SK-N-SH (cell line): ENCODE measurements around the gene TMEM161B. TPM values are rescaled to one million over a fixed set of nuclear protein-coding genes. Genes with fewer than 3 reads are reported as not detected.

Experiments used
- CTCF ChIA-PET: fragments of 300-600, 350-600 bp; formaldehyde crosslinking; extraction: SDS; loops from one replicate; lab custom pipeline; 2021; lab: Yijun Ruan, JAX
- POLR2A ChIA-PET: fragments of 350-600 bp; sonication (Branson Sonifier 250); formaldehyde crosslinking; extraction: SDS; loops from one replicate; lab custom pipeline; 2020; ENCODE audit warnings: antibody characterized with exemption, inconsistent platforms; lab: Yijun Ruan, JAX
- DNase-seq: peaks from one replicate; pipeline ENCODE4 v3.0.0; 2012
- H2AFZ ChIP-seq: fragments of 200-600 bp; sonication (generic); 2 replicates; pipeline ENCODE4 v1.8.1; 2016; ENCODE audit warnings: antibody characterized with exemption, mild to moderate bottlenecking, low read depth
- H3F3A ChIP-seq: fragments of 200-600 bp; sonication (generic); replicated peaks from 2 replicates; pipeline ENCODE3; 2016; ENCODE audit warnings: antibody characterized with exemption, mild to moderate bottlenecking; ENCODE audit not compliant: insufficient read depth
- H3K27ac ChIP-seq, 2 experiments: fragments of 200-500 bp in 1 of 2; fragments of 200-600 bp in 1 of 2; sonication (Bioruptor generic) in 1 of 2; sonication (generic), shearing (Covaris generic) in 1 of 2; 2 replicates each; pipeline versions ENCODE4 v1.5.1 to v1.6.1; 2014 to 2016; ENCODE audit warnings: low read depth in 2 of 2, inconsistent platforms in 1 of 2, low read length in 1 of 2, mild to moderate bottlenecking in 1 of 2, mixed read lengths in 1 of 2
- H3K27me3 ChIP-seq: fragments of 200-600 bp; sonication (generic), shearing (Covaris generic); 2 replicates; pipeline ENCODE4 v1.6.1; 2016; ENCODE audit warnings: mixed run types; ENCODE audit not compliant: insufficient read depth
- H3K36me3 ChIP-seq, 2 experiments: fragments of 200-500 bp in 1 of 2; fragments of 200-600 bp in 1 of 2; sonication (Bioruptor generic) in 1 of 2; sonication (generic) in 1 of 2; replicated peaks in 1 of 2; 2 replicates each; pipeline versions ENCODE3 to v1.5.1; 2014 to 2016; ENCODE audit warnings: low read length in 1 of 2, mild to moderate bottlenecking in 1 of 2; ENCODE audit not compliant: insufficient read depth in 2 of 2, control insufficient read depth in 1 of 2
- H3K4me1 ChIP-seq, 2 experiments: fragments of 200-500 bp in 1 of 2; fragments of 200-600 bp in 1 of 2; sonication (Bioruptor generic) in 1 of 2; sonication (generic), shearing (Covaris generic) in 1 of 2; 2 replicates each; pipeline versions ENCODE4 v1.5.1 to v1.6.1; 2014 to 2016; ENCODE audit warnings: low read depth in 1 of 2, low read length in 1 of 2, mixed run types in 1 of 2; ENCODE audit not compliant: insufficient read depth in 2 of 2, control insufficient read depth in 1 of 2
- H3K4me2 ChIP-seq: fragments of 200-600 bp; sonication (generic), shearing (Covaris generic); 2 replicates; pipeline ENCODE4 v1.6.1; 2017; ENCODE audit warnings: mixed run types
- H3K4me3 ChIP-seq, 2 experiments: fragments of 200-500 bp in 1 of 2; fragments of 200-600 bp in 1 of 2; sonication (Bioruptor generic) in 1 of 2; sonication (generic), shearing (Covaris generic) in 1 of 2; 2 replicates each; pipeline versions ENCODE4 v1.5.1 to v1.8.1; 2014 to 2016; ENCODE audit warnings: low read depth in 2 of 2, inconsistent platforms in 1 of 2, low read length in 1 of 2, mild to moderate bottlenecking in 1 of 2, mixed read lengths in 1 of 2, moderate library complexity in 1 of 2
- H3K79me2 ChIP-seq: fragments of 200-600 bp; sonication (generic); 2 replicates; pipeline ENCODE4 v1.8.1; 2017; ENCODE audit warnings: mild to moderate bottlenecking; ENCODE audit not compliant: insufficient read depth
- H3K9ac ChIP-seq: fragments of 200-600 bp; sonication (generic); 2 replicates; pipeline ENCODE4 v1.6.1; 2017; ENCODE audit warnings: mixed run types
- H3K9me2 ChIP-seq: fragments of 200-600 bp; sonication (generic); 2 replicates; pipeline ENCODE4 v1.6.1; 2017; ENCODE audit warnings: mixed run types
- H3K9me3 ChIP-seq: fragments of 200-600 bp; sonication (generic); 2 replicates; pipeline ENCODE4 v1.6.1; 2017; ENCODE audit warnings: mixed run types, mild to moderate bottlenecking, moderate library complexity
- H4K20me1 ChIP-seq: fragments of 200-600 bp; sonication (generic); 2 replicates; pipeline ENCODE4 v1.6.1; 2017; ENCODE audit warnings: mild to moderate bottlenecking, mixed run types; ENCODE audit not compliant: insufficient read depth
- CHD2 ChIP-seq: fragments of 150-350 bp; IDR thresholded peaks from 2 replicates; pipeline ENCODE4 v1.6.1; 2018; ENCODE audit warnings: low read length; ENCODE audit not compliant: partially characterized antibody
- EZH2phosphoT487 ChIP-seq: fragments of 200-600 bp; sonication (generic); IDR thresholded peaks from 2 replicates; pipeline ENCODE4 v1.6.1; 2017; ENCODE audit warnings: low read depth, mixed run types, mild to moderate bottlenecking, antibody characterized with exemption, moderate library complexity, borderline replicate concordance
- FOXM1 ChIP-seq: IDR thresholded peaks from 2 replicates; pipeline ENCODE4 v1.4.0; 2012; ENCODE audit warnings: low read depth, mild to moderate bottlenecking
- GABPA ChIP-seq: IDR thresholded peaks from 2 replicates; pipeline ENCODE4 v1.4.0; 2012; ENCODE audit warnings: low read depth, mild to moderate bottlenecking
- GATA2 ChIP-seq: sonication (generic); formaldehyde crosslinking; IDR thresholded peaks from 2 replicates; pipeline ENCODE4 v1.5.0; 2020; ENCODE audit warnings: mild to moderate bottlenecking, missing genetic modification reagents
- MXI1 ChIP-seq: IDR thresholded peaks from 2 replicates; pipeline ENCODE4 v1.6.1; 2012; ENCODE audit warnings: mild to moderate bottlenecking, low read depth, low read length, improper control_type of control experiment
- NRF1 ChIP-seq: IDR thresholded peaks from 2 replicates; pipeline ENCODE4 v1.6.1; 2012; ENCODE audit warnings: low read depth, mild to moderate bottlenecking, low read length
- POLR2AphosphoS5 ChIP-seq: IDR thresholded peaks from 2 replicates; pipeline ENCODE4 v1.6.1; 2012; ENCODE audit warnings: low read depth, low read length
- RAD21 ChIP-seq: IDR thresholded peaks from 2 replicates; pipeline ENCODE4 v1.6.1; 2012; ENCODE audit warnings: mild to moderate bottlenecking, low read length
- RXRA ChIP-seq: IDR thresholded peaks from 2 replicates; pipeline ENCODE4 v1.4.0; 2012; ENCODE audit warnings: low read depth, mild to moderate bottlenecking, borderline replicate concordance
- SIN3A ChIP-seq: IDR thresholded peaks from 2 replicates; pipeline ENCODE4 v1.6.1; 2012; ENCODE audit warnings: low read depth, mild to moderate bottlenecking, low read length, moderate library complexity, borderline replicate concordance
- SMC3 ChIP-seq: IDR thresholded peaks from 2 replicates; pipeline ENCODE4 v1.6.1; 2012; ENCODE audit warnings: low read depth, low read length, improper control_type of control experiment
- TAF1 ChIP-seq: IDR thresholded peaks from 2 replicates; pipeline ENCODE4 v1.6.1; 2012; ENCODE audit warnings: low read depth, mild to moderate bottlenecking, low read length, moderate library complexity, borderline replicate concordance
- WGBS: methylation state at CpG from one replicate; pipeline ENCODE4 v1.1.6; 2017; ENCODE audit warnings: low lambda C conversion rate; 5-methylcytosine and 5-hydroxymethylcytosine counted together
- polyA plus RNA-seq, 3 experiments: library from polyadenylated mRNA; depleted of rRNA; stranded (reverse); fragments of >200 nt; gene quantifications; 2 replicates each; pipeline ENCODE4 v1.2.3, GENCODE V29; 2012
- TF ChIP-seq, protein P1 (sequence below): IDR thresholded peaks from 2 replicates; pipeline ENCODE4; 2012
- TF ChIP-seq, protein P2 (sequence below): IDR thresholded peaks from 2 replicates; pipeline ENCODE4 v1.6.1; 2012; ENCODE audit warnings: mild to moderate bottlenecking, low read depth, low read length, moderate library complexity

Gene TMEM161B
- polyA plus RNA-seq, 1 of the 3 experiments (the other 2 are of a cell fraction), result 8.0 TPM

DNA sequence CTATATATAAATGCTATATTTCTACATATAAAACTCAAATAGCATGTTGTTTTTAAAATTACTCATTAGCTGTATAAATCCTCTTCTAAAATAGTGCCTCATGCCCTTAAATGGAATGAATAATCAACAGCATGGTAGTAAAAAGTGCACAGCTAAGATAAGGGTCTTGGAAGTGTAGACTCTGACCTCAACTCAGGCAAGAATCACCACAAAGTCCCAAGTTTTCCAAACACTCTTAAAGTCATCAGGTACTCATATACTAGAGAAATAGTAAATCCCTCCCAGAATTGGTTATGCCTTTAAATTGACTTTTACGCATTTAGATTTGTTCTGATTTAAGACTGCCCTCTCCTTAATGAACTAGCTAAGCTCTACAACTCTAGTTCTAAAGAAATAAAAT lies 113.8 kb downstream of the TMEM161B start:
- Histone ChIP-seq H3K9ac (no peak overlapping the region), H3K9me2 (no peaks in the 10 kb centered on the region; the same call in 1 of the 2 replicates), H3K27me3 (0 out of 2 replicates have a peak, but pooled peaks cover 4% of the 10 kb centered on the region), H4K20me1 (no peaks in the 10 kb centered on the region), H3F3A (no peaks in the 10 kb centered on the region), H3K9me3 (peaks cover 6% of the 10 kb centered on the region; the same call in 1 of the 2 replicates), H3K4me2 (no peak overlapping the region), H3K36me3 (no peaks in the 10 kb centered on the region), H3K4me3 (no peak overlapping the region), H3K27ac (no peak overlapping the region), H2AFZ (no peak overlapping the region), H3K4me1 (no peaks in the 10 kb centered on the region), H3K79me2 (no peaks in the 10 kb centered on the region)
- POLR2A ChIA-PET, result no interaction called here
- CTCF ChIA-PET, result no interaction called here
- TF ChIP-seq MXI1 (no peak), NRF1 (no peak), GATA2 (CRISPR knock-in tag) (no peak), RXRA (no peak), GABPA (no peak), EZH2phosphoT487 (no peak), POLR2AphosphoS5 (no peak), SIN3A (no peak), RAD21 (no peak), SMC3 (no peak), CHD2 (no peak), TAF1 (no peak)
- TF ChIP-seq, protein P1, sequence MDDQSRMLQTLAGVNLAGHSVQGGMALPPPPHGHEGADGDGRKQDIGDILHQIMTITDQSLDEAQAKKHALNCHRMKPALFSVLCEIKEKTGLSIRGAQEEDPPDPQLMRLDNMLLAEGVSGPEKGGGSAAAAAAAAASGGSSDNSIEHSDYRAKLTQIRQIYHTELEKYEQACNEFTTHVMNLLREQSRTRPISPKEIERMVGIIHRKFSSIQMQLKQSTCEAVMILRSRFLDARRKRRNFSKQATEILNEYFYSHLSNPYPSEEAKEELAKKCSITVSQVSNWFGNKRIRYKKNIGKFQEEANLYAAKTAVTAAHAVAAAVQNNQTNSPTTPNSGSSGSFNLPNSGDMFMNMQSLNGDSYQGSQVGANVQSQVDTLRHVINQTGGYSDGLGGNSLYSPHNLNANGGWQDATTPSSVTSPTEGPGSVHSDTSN, result no peak
- TF ChIP-seq, protein P2, sequence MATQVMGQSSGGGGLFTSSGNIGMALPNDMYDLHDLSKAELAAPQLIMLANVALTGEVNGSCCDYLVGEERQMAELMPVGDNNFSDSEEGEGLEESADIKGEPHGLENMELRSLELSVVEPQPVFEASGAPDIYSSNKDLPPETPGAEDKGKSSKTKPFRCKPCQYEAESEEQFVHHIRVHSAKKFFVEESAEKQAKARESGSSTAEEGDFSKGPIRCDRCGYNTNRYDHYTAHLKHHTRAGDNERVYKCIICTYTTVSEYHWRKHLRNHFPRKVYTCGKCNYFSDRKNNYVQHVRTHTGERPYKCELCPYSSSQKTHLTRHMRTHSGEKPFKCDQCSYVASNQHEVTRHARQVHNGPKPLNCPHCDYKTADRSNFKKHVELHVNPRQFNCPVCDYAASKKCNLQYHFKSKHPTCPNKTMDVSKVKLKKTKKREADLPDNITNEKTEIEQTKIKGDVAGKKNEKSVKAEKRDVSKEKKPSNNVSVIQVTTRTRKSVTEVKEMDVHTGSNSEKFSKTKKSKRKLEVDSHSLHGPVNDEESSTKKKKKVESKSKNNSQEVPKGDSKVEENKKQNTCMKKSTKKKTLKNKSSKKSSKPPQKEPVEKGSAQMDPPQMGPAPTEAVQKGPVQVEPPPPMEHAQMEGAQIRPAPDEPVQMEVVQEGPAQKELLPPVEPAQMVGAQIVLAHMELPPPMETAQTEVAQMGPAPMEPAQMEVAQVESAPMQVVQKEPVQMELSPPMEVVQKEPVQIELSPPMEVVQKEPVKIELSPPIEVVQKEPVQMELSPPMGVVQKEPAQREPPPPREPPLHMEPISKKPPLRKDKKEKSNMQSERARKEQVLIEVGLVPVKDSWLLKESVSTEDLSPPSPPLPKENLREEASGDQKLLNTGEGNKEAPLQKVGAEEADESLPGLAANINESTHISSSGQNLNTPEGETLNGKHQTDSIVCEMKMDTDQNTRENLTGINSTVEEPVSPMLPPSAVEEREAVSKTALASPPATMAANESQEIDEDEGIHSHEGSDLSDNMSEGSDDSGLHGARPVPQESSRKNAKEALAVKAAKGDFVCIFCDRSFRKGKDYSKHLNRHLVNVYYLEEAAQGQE, result no peak
- 19% methylated on average over 1 of the region's 1 CpG for WGBS
- no peak for DNase-seq

DNA sequence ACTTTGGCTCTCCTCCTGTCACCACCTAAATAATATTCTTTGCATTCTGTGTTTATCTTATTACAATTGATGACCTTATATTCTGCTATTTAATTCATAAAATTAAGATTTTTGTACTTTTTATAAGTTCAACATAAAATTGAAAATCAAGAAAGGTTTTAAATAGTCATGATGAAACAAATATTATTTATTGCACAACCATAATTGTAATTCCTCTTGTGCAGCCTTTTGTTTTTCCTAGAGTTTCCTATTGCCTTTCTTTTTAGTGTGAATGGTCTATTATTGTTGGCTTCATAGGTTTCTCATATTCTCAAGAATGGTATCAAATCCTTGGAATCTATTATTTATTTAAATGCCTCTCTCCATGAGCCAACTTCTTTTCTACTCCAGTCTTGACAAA lies 117.9 kb downstream of the TMEM161B start:
- H3K79me2 ChIP-seq, result no peaks in the 10 kb centered on the region

More for the DNA sequence above, 117.9 kb downstream of the TMEM161B start:
- Histone ChIP-seq H3F3A (no peaks in the 10 kb centered on the region), H3K4me3 (no peak overlapping the region), H3K27me3 (peaks cover 11% of the 10 kb centered on the region), H3K9ac (no peak overlapping the region), H3K9me3 (peaks cover 6% of the 10 kb centered on the region; the same call in 1 of the 2 replicates), H2AFZ (no peak overlapping the region), H3K4me1 (no peaks in the 10 kb centered on the region), H3K27ac (no peak overlapping the region), H3K4me2 (no peak overlapping the region), H3K36me3 (no peaks in the 10 kb centered on the region), H4K20me1 (no peaks in the 10 kb centered on the region), H3K9me2 (no peaks in the 10 kb centered on the region; the same call in 1 of the 2 replicates)
- ChIA-PET CTCF (no interaction called here), POLR2A (no interaction called here)
- TF ChIP-seq, protein P2, result no peak
- TF ChIP-seq FOXM1 (no peak), RXRA (no peak)
- DNase-seq, result no peak
